Activated CD4-positive, alpha-beta T cell treated with anti-CD3 and anti-CD28 coated beads, Interleukin-2, amount 50 U/mL, for 16 hours (primary cell): ENCODE measurements around the gene PTPN14.
A peak's percentile ranks its signal among the peaks of the same experiment; 100 is the strongest.

Source experiments
- DNase-seq: peaks from one replicate; pipeline ENCODE4 v3.0.0-alpha.2; 2020

The PTPN14 gene

GRCh38 chr1:214354440-214355148, 196.8 kb downstream of the PTPN14 start:
- no peak for DNase-seq

- no peak for DNase-seq
These were observed 198.6 kb downstream of the PTPN14 start for GRCh38 chr1:214352838-214353237.

- no peak for DNase-seq
These were observed 199.7 kb downstream of the PTPN14 start for GRCh38 chr1:214351551-214352277.

- no peak for DNase-seq
These were observed 201.6 kb downstream of the PTPN14 start for GRCh38 chr1:214349781-214350180.

GRCh38 chr1:214349008-214349407, 202.4 kb downstream of the PTPN14 start:
- no peak for DNase-seq

- DNase-seq, result no peak
These were observed 206.5 kb downstream of the PTPN14 start for GRCh38 chr1:214344897-214345296.

- no peak for DNase-seq
These were observed 208.9 kb downstream of the PTPN14 start for GRCh38 chr1:214342525-214342924.

GRCh38 chr1:214341932-214342331, 209.5 kb downstream of the PTPN14 start:
- DNase-seq, result no peak

GRCh38 chr1:214341459-214341858, 209.9 kb downstream of the PTPN14 start:
- no peak for DNase-seq

GRCh38 chr1:214338212-214338611, 213.2 kb downstream of the PTPN14 start:
- no peak for DNase-seq

GRCh38 chr1:214337511-214337910, 213.9 kb downstream of the PTPN14 start:
- no peak for DNase-seq

- DNase-seq, result no peak
These were observed 214.4 kb downstream of the PTPN14 start for GRCh38 chr1:214337015-214337414.

GRCh38 chr1:214335567-214335966, 215.8 kb downstream of the PTPN14 start:
- DNase-seq, result no peak

GRCh38 chr1:214332946-214333798, 218.2 kb downstream of the PTPN14 start:
- peak; percentile 57 for DNase-seq

GRCh38 chr1:214331827-214332423, 219.5 kb downstream of the PTPN14 start:
- peak; percentile 69 for DNase-seq

GRCh38 chr1:214331180-214331579, 220.2 kb downstream of the PTPN14 start:
- DNase-seq, result no peak

GRCh38 chr1:214330715-214331114, 220.7 kb downstream of the PTPN14 start:
- no peak for DNase-seq

- DNase-seq, result no peak
These were observed 221.2 kb downstream of the PTPN14 start for GRCh38 chr1:214330222-214330621.

GRCh38 chr1:214329470-214330220, 221.8 kb downstream of the PTPN14 start:
- DNase-seq, result no peak

GRCh38 chr1:214328770-214329469, 222.5 kb downstream of the PTPN14 start:
- DNase-seq, result peak; percentile 80

- peak; percentile 19 for DNase-seq
These were observed 223.9 kb downstream of the PTPN14 start for GRCh38 chr1:214327514-214327913.

GRCh38 chr1:214326406-214326805, 225.0 kb downstream of the PTPN14 start:
- DNase-seq, result no peak
